Sigmoid colon (tissue), 7 donors: ENCODE data around the gene SEMA6B. TPM values are rescaled to one million over a fixed set of nuclear protein-coding genes. Genes with fewer than 3 reads are reported as not detected.

Experiments
- DNase-seq: peaks from one replicate; pipeline ENCODE4 v3.0.0-alpha.2; 2019
- H3K27ac ChIP-seq, 4 donors: fragments of 200-600 bp; sonication (generic); one replicate each; pipeline ENCODE4 v1.5.1; 2016 to 2019; ENCODE audit warnings: mild to moderate bottlenecking in 1 of 4
- H3K27me3 ChIP-seq, 3 donors: fragments of 200-600 bp; sonication (generic); one replicate each; pipeline ENCODE4 v1.5.1; 2019; ENCODE audit warnings: mild to moderate bottlenecking in 1 of 3
- H3K36me3 ChIP-seq, 4 donors: fragments of 200-600 bp; sonication (generic); one replicate each; pipeline ENCODE4 v1.5.1; 2016 to 2019
- H3K4me1 ChIP-seq, 4 donors: fragments of 200-600 bp; sonication (generic); one replicate each; pipeline ENCODE4 v1.5.1; 2017 to 2019
- H3K4me3 ChIP-seq, 4 donors: fragments of 200-600 bp; sonication (generic); one replicate each; pipeline ENCODE4 v1.5.1; 2017 to 2019; ENCODE audit warnings: mild to moderate bottlenecking in 2 of 4, moderate library complexity in 1 of 4
- H3K9me3 ChIP-seq, 4 donors: fragments of 200-600 bp in 3 of 4; sonication (generic) in 3 of 4; one replicate each; pipeline versions ENCODE4 v1.5.1 to v1.6.1; 2013 to 2019
- CTCF ChIP-seq, 4 experiments: fragments of 450-650 bp in 3 of 4; fragments of 200-600 bp in 1 of 4; IDR thresholded peaks; one replicate each; pipeline ENCODE4 v1.5.1; 2016 to 2019; ENCODE audit warnings: antibody characterized with exemption in 4 of 4, mild to moderate bottlenecking in 3 of 4, moderate library complexity in 2 of 4
- EP300 ChIP-seq, 4 donors: sonication (generic); formaldehyde crosslinking; IDR thresholded peaks; one replicate each; pipeline ENCODE4 v1.6.1; 2017; ENCODE audit warnings: antibody characterized with exemption in 4 of 4
- POLR2A ChIP-seq, 2 donors: fragments of 450-650 bp; IDR thresholded peaks; one replicate each; pipeline ENCODE4 v1.6.1; 2016; ENCODE audit warnings: antibody characterized with exemption in 2 of 2, mild to moderate bottlenecking in 2 of 2, moderate library complexity in 2 of 2
- POLR2AphosphoS5 ChIP-seq, 4 donors: sonication (generic); formaldehyde crosslinking; IDR thresholded peaks; one replicate each; pipeline ENCODE4 v1.6.1; 2017; ENCODE audit warnings: antibody characterized with exemption in 4 of 4
- WGBS, 2 donors: extraction: QIAGEN DNeasy Blood & Tissue Kit; methylation state at CpG; one replicate each; pipeline ENCODE4 v1.1.7; 2013; 5-methylcytosine and 5-hydroxymethylcytosine counted together
- intact Hi-C: fragments of 100-400 bp; cut with DNase I; formaldehyde crosslinking; loops from one replicate; pipeline ENCODE4 v1.15.1; 2023
- polyA plus RNA-seq, 3 donors: library from polyadenylated mRNA; stranded (reverse); fragments of 200-250 nt; gene quantifications; one replicate each; pipeline ENCODE4 v1.2.3, GENCODE V29; 2013
- total RNA-seq, 4 donors: library from RNA; depleted of rRNA; stranded (reverse); fragments of >200 nt; gene quantifications; one replicate each; pipeline ENCODE4 v1.1.0, GENCODE V29; 2016
- donor health status: healthy with polysubstance abuse.
- donor health status: Bipolar disorder and iron deficiency.
- donor health status: healthy.

SEMA6B gene
- total and polyA plus RNA-seq, 7 donors: 0.60 to 16.9 (median 1.8) TPM

- Histone ChIP-seq H3K36me3 (no peaks in the 10 kb centered on the region), H3K27ac (no peak overlapping the region), H3K9me3 (no peaks in the 10 kb centered on the region), H3K27me3 (peaks cover 18 to 68% (median 39%) of the 10 kb centered on the region in 3 donors), H3K4me1 (peaks cover 0 to 14% (median 12%) of the 10 kb centered on the region in 4 donors), H3K4me3 (no peak overlapping the region)
- TF ChIP-seq POLR2AphosphoS5 (IDR thresholded peaks at IDR 0.05) (no peak), CTCF (IDR thresholded peaks at IDR 0.05) (no peak), EP300 (IDR thresholded peaks at IDR 0.05) (no peak), POLR2A (IDR thresholded peaks at IDR 0.05) (no peak)
- intact Hi-C loops: no loop called here
- no peak for DNase-seq
- 61 to 69% methylated on average over 9 of the region's 9 CpGs for WGBS, 2 donors
Observed at GRCh38 chr19:4588291-4588761, 28.8 kb upstream of the SEMA6B start.

GRCh38 chr19:4587527-4587926 lies 28.0 kb upstream of the SEMA6B start:
- peaks cover 18 to 65% (median 46%) of the 10 kb centered on the region in 3 donors for H3K27me3 ChIP-seq

GRCh38 chr19:4586691-4587090 lies 27.2 kb upstream of the SEMA6B start:
- intact Hi-C loops: no loop called here
- TF ChIP-seq CTCF (IDR thresholded peaks at IDR 0.05): no peak
- TF ChIP-seq POLR2A (IDR thresholded peaks at IDR 0.05): no peak
- TF ChIP-seq EP300 (IDR thresholded peaks at IDR 0.05): no peak
- TF ChIP-seq POLR2AphosphoS5 (IDR thresholded peaks at IDR 0.05): no peak
- WGBS, 2 donors: 67 to 76% methylated on average over 6 of the region's 6 CpGs
- no peak for DNase-seq
- Histone ChIP-seq H3K36me3 (no peaks in the 10 kb centered on the region), H3K4me3 (no peak overlapping the region), H3K27ac (no peak overlapping the region), H3K9me3 (no peaks in the 10 kb centered on the region), H3K27me3 (peaks cover 18 to 72% (median 52%) of the 10 kb centered on the region in 3 donors), H3K4me1 (peaks cover 0 to 14% (median 12%) of the 10 kb centered on the region in 4 donors)

More at GRCh38 chr19:4587527-4587926, 28.0 kb upstream of the SEMA6B start:
- Histone ChIP-seq H3K36me3 (no peaks in the 10 kb centered on the region), H3K4me3 (no peak overlapping the region), H3K4me1 (peaks cover 0 to 14% (median 12%) of the 10 kb centered on the region in 4 donors), H3K27ac (no peak overlapping the region), H3K9me3 (no peaks in the 10 kb centered on the region)
- 76 to 87% methylated on average over 6 of the region's 6 CpGs for WGBS, 2 donors
- intact Hi-C loops: no loop called here
- no peak for DNase-seq
- TF ChIP-seq CTCF (IDR thresholded peaks at IDR 0.05) (no peak), EP300 (IDR thresholded peaks at IDR 0.05) (no peak), POLR2AphosphoS5 (IDR thresholded peaks at IDR 0.05) (no peak), POLR2A (IDR thresholded peaks at IDR 0.05) (no peak)

GRCh38 chr19:4586245-4586644 lies 26.8 kb upstream of the SEMA6B start:
- intact Hi-C loops: no loop called here
- WGBS, 2 donors: 68 to 74% methylated on average over 6 of the region's 6 CpGs
- Histone ChIP-seq H3K4me1 (peaks cover 0 to 15% (median 13%) of the 10 kb centered on the region in 4 donors), H3K4me3 (no peak overlapping the region), H3K36me3 (no peaks in the 10 kb centered on the region), H3K9me3 (no peaks in the 10 kb centered on the region), H3K27ac (no peak overlapping the region), H3K27me3 (peaks cover 19 to 71% (median 54%) of the 10 kb centered on the region in 3 donors)
- TF ChIP-seq CTCF (IDR thresholded peaks at IDR 0.05) (no peak), EP300 (IDR thresholded peaks at IDR 0.05) (no peak), POLR2A (IDR thresholded peaks at IDR 0.05) (no peak), POLR2AphosphoS5 (IDR thresholded peaks at IDR 0.05) (no peak)
- no peak for DNase-seq

- Histone ChIP-seq H3K9me3 (no peaks in the 10 kb centered on the region), H3K4me3 (no peak overlapping the region), H3K36me3 (no peaks in the 10 kb centered on the region), H3K27me3 (peaks cover 25 to 71% (median 59%) of the 10 kb centered on the region in 3 donors), H3K27ac (no peak overlapping the region), H3K4me1 (peaks cover 0 to 22% (median 20%) of the 10 kb centered on the region in 4 donors)
- no peak for TF ChIP-seq POLR2AphosphoS5 (IDR thresholded peaks at IDR 0.05)
- no peak for TF ChIP-seq POLR2A (IDR thresholded peaks at IDR 0.05)
- TF ChIP-seq CTCF (IDR thresholded peaks at IDR 0.05): no peak
- TF ChIP-seq EP300 (IDR thresholded peaks at IDR 0.05): no peak
- intact Hi-C loops: no loop called here
- DNase-seq: no peak
- WGBS, 2 donors: 89 to 94% methylated on average over 1 of the region's 1 CpG
Observed at GRCh38 chr19:4585556-4585955, 26.1 kb upstream of the SEMA6B start.
